ENCODE data around the gene AKAP13.
"Not testable (repeated sequence)": the region's sequence is repeated elsewhere in the genome, so short reads cannot be mapped to it uniquely, and the experiment has no call there.

AKAP13 gene

DNA sequence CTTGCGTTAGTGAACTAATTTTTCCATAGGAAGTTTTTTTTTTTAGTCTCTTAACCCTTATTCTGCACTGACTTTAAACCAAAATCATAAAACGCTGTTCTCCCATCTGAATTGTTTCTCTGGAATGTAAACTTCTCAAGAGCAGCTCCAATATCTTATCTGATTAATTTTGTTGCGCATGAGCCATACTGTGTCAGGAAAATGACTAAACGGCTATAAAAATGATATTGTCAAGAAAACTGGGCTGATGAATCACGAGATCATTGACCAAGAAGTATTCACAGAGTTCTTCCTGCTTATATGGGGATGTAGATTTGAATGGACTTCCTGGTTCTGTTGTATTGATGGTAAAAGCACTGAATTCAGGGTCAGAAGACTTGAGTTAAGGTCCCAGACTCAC is 37.0 kb upstream of the AKAP13 start:
- not testable (repeated sequence) for H3K4me3 ChIP-seq (ENCODE audit: low read length); H3K27ac ChIP-seq (ENCODE audit: low read depth, low read length); H3K36me3 ChIP-seq (ENCODE audit: control insufficient read depth, insufficient read depth, low read length); H3K9ac ChIP-seq (ENCODE audit: low read length); H3K4me1 ChIP-seq (ENCODE audit: control insufficient read depth, insufficient read depth, low read length); H3K27me3 ChIP-seq (ENCODE audit: control insufficient read depth, insufficient read depth, low read length)

DNA sequence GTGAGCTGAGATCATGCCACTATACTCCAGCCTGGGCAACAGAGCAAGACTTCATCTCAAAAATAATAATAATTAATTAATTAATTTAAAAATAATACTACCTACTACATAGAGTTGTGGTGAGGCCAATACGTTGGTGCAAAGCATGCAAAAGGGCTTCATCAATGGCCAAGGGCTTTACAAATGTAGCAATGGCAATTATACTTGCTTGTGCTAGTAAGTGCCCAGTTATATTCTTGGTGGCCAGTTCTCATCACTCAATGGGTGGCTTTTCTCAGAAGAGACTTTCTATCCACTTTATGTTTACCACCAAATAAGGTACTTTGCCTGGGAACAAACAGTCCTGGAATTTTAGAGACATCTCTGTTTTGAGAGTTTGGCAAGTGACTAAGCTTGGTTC is 36.2 kb upstream of the AKAP13 start:
- H3K36me3 ChIP-seq (ENCODE audit: control insufficient read depth, insufficient read depth, low read length); H3K4me3 ChIP-seq (ENCODE audit: low read length); H3K9ac ChIP-seq (ENCODE audit: low read length); H3K27ac ChIP-seq (ENCODE audit: low read depth, low read length); H3K27me3 ChIP-seq (ENCODE audit: control insufficient read depth, insufficient read depth, low read length); H3K4me1 ChIP-seq (ENCODE audit: control insufficient read depth, insufficient read depth, low read length): not testable (repeated sequence)

DNA sequence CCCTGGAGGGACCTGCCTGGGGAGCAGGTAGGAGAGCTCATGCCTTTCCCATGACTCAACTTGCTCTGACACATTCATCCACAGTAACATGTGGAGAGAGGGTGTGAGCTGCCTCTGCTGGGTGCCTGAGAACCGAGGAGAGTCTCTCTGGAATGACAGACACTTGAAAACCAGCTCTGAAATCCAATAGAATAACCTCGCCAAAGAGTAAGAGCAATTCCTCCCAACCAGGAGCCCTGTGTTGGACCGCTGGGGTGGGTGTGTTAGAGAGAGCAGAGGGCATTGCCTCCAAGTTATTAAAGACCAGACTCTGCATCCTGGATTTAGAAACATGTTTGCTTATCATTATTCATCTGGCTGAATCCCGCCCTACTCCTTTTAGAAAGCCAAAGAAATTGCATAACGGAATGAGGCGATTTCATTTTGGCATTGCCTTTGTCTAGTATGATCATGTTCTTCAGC is 35.7 kb upstream of the AKAP13 start:
- not testable (repeated sequence) for H3K4me1 ChIP-seq (ENCODE audit: control insufficient read depth, insufficient read depth, low read length); H3K27ac ChIP-seq (ENCODE audit: low read depth, low read length); H3K27me3 ChIP-seq (ENCODE audit: control insufficient read depth, insufficient read depth, low read length); H3K36me3 ChIP-seq (ENCODE audit: control insufficient read depth, insufficient read depth, low read length); H3K9ac ChIP-seq (ENCODE audit: low read length); H3K4me3 ChIP-seq (ENCODE audit: low read length)

DNA sequence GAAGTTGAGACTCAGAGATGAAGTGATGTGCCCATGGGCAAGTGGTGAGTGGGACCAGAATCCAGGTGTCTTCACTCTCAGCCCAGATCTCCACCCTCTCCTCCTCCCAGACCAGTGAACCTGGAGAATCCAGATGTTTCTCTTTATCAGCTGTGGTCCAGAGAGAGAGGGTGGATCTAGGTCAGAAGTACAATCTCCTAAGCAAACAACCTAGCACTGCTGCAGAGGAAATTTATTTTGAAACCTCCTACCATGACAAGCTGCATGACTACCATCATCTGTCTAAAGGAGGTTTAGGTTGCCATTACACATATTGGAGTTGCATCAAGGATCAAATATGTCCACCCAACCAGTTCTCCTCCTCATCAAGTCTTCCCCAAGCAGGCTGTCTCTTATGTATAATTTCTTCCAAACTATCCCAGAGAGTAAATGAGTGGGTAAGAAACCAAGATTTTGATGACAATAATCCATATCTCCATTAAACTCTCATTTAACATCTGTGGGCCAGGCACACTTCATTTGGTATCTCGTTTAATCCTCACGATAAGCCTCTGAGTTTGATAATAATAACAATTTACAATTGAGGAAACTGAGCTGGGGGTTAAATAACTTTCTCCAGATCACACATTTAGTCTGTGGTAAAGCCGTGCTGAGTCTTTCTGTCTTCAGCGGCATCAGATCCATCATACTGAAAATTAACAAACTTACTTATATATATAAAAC is 35.0 kb upstream of the AKAP13 start:
- H3K36me3 ChIP-seq (ENCODE audit: control insufficient read depth, insufficient read depth, low read length); H3K4me1 ChIP-seq (ENCODE audit: control insufficient read depth, insufficient read depth, low read length); H3K27me3 ChIP-seq (ENCODE audit: control insufficient read depth, insufficient read depth, low read length); H3K27ac ChIP-seq (ENCODE audit: low read depth, low read length); H3K4me3 ChIP-seq (ENCODE audit: low read length); H3K9ac ChIP-seq (ENCODE audit: low read length): not testable (repeated sequence)

DNA sequence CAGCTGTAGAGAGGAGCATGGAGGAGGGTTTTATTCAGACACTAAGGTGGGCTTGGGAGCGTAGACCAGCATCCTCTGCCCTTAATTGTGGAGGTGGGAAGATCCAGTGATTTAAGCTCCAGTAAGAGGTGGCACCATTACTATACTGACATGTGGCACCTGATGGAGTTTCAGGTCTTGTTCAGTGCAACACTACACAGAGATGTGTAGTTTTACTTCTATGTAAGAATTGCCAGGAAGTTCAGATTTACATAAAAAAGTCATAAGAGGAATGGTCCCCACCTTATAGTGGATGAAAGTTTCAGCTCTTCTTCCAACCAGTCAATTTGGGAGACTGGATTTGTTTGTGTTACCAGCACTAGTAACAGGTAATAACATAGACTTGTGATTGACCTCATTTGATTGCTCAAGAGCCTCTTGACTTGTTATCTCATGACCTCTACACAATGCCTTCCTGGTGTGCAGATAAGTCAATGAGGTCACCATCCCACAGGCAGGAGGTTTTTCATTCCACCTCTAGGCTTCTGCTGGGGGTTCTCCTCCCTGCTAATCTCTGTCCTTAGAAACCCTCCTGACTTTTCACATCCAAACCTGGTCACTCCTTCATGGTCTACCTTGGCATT is 33.8 kb upstream of the AKAP13 start:
- not testable (repeated sequence) for H3K36me3 ChIP-seq (ENCODE audit: control insufficient read depth, insufficient read depth, low read length); H3K27me3 ChIP-seq (ENCODE audit: control insufficient read depth, insufficient read depth, low read length); H3K9ac ChIP-seq (ENCODE audit: low read length); H3K4me3 ChIP-seq (ENCODE audit: low read length); H3K27ac ChIP-seq (ENCODE audit: low read depth, low read length); H3K4me1 ChIP-seq (ENCODE audit: control insufficient read depth, insufficient read depth, low read length)

GRCh38 chr15:85347264-85348047 is 32.9 kb upstream of the AKAP13 start:
- not testable (repeated sequence) for H3K9ac ChIP-seq (ENCODE audit: low read length); H3K36me3 ChIP-seq (ENCODE audit: control insufficient read depth, insufficient read depth, low read length); H3K27ac ChIP-seq (ENCODE audit: low read depth, low read length); H3K4me3 ChIP-seq (ENCODE audit: low read length); H3K27me3 ChIP-seq (ENCODE audit: control insufficient read depth, insufficient read depth, low read length); H3K4me1 ChIP-seq (ENCODE audit: control insufficient read depth, insufficient read depth, low read length)

- not testable (repeated sequence) for H3K27me3 ChIP-seq (ENCODE audit: control insufficient read depth, insufficient read depth, low read length); H3K4me3 ChIP-seq (ENCODE audit: low read length); H3K27ac ChIP-seq (ENCODE audit: low read depth, low read length); H3K36me3 ChIP-seq (ENCODE audit: control insufficient read depth, insufficient read depth, low read length); H3K9ac ChIP-seq (ENCODE audit: low read length); H3K4me1 ChIP-seq (ENCODE audit: control insufficient read depth, insufficient read depth, low read length)
Measured at GRCh38 chr15:85348048-85348766, 32.2 kb upstream of the AKAP13 start.

DNA sequence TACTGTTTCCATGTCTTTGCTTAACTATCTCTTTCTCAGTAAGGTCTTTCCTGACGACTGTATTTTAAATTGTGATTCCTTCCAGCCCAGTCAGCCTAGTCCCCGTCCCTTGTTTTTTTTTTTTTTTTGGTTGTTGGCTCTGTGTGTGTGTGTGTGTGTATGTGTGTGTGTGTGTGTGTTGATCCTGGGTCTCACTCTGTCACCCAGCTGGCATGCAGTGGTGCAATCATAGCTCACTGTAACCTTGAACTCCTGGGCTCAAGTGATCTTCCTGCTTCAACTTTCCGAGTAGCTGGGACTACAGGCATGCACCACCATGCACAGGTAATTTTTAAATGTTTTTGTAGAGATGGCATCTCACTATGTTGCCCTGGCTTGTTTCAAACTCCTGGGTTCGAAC is 31.3 kb upstream of the AKAP13 start:
- H3K36me3 ChIP-seq (ENCODE audit: control insufficient read depth, insufficient read depth, low read length); H3K27ac ChIP-seq (ENCODE audit: low read depth, low read length); H3K4me3 ChIP-seq (ENCODE audit: low read length); H3K9ac ChIP-seq (ENCODE audit: low read length); H3K27me3 ChIP-seq (ENCODE audit: control insufficient read depth, insufficient read depth, low read length); H3K4me1 ChIP-seq (ENCODE audit: control insufficient read depth, insufficient read depth, low read length): not testable (repeated sequence)

- no peak overlapping the region for H3K9ac ChIP-seq (ENCODE audit: low read length)
- H3K36me3 ChIP-seq (ENCODE audit: control insufficient read depth, insufficient read depth, low read length) = no peaks in the 10 kb centered on the region
- H3K4me1 ChIP-seq (ENCODE audit: control insufficient read depth, insufficient read depth, low read length) = no peaks in the 10 kb centered on the region
- H3K27ac ChIP-seq (ENCODE audit: low read depth, low read length) = no peak overlapping the region
- H3K4me3 ChIP-seq (ENCODE audit: low read length) = no peak overlapping the region
- no peaks in the 10 kb centered on the region for H3K27me3 ChIP-seq (ENCODE audit: control insufficient read depth, insufficient read depth, low read length)
Measured at GRCh38 chr15:85350395-85350794, 30.0 kb upstream of the AKAP13 start.

DNA sequence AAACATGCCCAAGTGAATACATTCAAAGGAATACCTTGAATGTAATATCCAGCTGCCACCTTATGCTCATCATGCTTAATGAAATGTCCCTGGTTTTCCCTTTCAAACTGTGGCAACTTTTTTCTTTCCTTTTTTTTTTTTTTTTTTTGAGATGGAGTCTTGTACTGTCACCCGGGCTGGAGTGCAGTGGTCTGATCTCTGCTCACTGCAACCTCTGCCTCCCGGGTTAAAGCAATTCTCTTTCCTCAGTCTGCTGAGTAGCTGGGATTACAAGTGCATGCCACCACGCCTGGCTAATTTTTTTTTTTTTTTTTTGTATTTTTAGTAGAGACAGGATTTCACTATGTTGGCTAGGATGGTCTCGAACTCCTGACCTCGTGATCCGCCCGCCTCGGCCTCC is 28.9 kb upstream of the AKAP13 start:
- H3K36me3 ChIP-seq (ENCODE audit: control insufficient read depth, insufficient read depth, low read length); H3K9ac ChIP-seq (ENCODE audit: low read length); H3K4me1 ChIP-seq (ENCODE audit: control insufficient read depth, insufficient read depth, low read length); H3K27ac ChIP-seq (ENCODE audit: low read depth, low read length); H3K4me3 ChIP-seq (ENCODE audit: low read length); H3K27me3 ChIP-seq (ENCODE audit: control insufficient read depth, insufficient read depth, low read length): not testable (repeated sequence)

- Histone ChIP-seq H3K27ac (ENCODE audit: low read depth, low read length) (no peak overlapping the region), H3K36me3 (ENCODE audit: control insufficient read depth, insufficient read depth, low read length) (no peaks in the 10 kb centered on the region)
Measured at GRCh38 chr15:85351965-85352364, 28.4 kb upstream of the AKAP13 start.

DNA sequence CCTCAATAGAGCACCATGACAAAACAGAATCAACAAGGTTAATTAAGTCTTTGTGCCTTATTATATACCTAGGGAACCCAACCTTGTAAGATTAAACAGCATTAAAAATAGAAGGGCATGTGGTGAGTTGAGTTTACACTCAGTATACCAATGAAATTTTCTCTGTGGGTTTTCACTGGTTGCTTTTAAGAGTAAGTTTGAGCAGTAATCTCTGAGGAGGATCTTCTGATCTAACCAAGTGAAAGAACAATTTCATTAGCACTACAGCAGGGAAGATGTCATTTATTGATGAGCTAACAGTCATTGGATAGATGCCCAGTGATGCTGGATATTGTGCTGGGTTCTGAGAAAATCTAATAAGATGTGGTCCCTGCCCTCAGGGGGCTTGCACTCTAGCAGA is 26.9 kb upstream of the AKAP13 start:
- Histone ChIP-seq H3K27ac (ENCODE audit: low read depth, low read length) (no peak overlapping the region), H3K4me1 (ENCODE audit: control insufficient read depth, insufficient read depth, low read length) (peaks cover 2% of the 10 kb centered on the region), H3K9ac (ENCODE audit: low read length) (no peak overlapping the region), H3K27me3 (ENCODE audit: control insufficient read depth, insufficient read depth, low read length) (no peaks in the 10 kb centered on the region), H3K36me3 (ENCODE audit: control insufficient read depth, insufficient read depth, low read length) (no peaks in the 10 kb centered on the region), H3K4me3 (ENCODE audit: low read length) (no peak overlapping the region)

More at GRCh38 chr15:85351965-85352364, 28.4 kb upstream of the AKAP13 start:
- Histone ChIP-seq H3K9ac (ENCODE audit: low read length) (no peak overlapping the region), H3K4me3 (ENCODE audit: low read length) (no peak overlapping the region), H3K4me1 (ENCODE audit: control insufficient read depth, insufficient read depth, low read length) (no peaks in the 10 kb centered on the region), H3K27me3 (ENCODE audit: control insufficient read depth, insufficient read depth, low read length) (no peaks in the 10 kb centered on the region)

Measured in rectal smooth muscle tissue (tissue), 1 donor.